Fibroblast of mammary gland (primary cell): ENCODE results near the gene FIG4.
A peak's percentile ranks its signal among the peaks of the same experiment; 100 is the strongest.

Source experiments
- DNase-seq: peaks from one replicate; pipeline ENCODE4 v3.0.0-alpha.2; 2010; ENCODE audit warnings: low read depth
- H3K4me3 ChIP-seq: 2 replicates; pipeline ENCODE4 v1.5.1; 2011; ENCODE audit warnings: low read depth, mild to moderate bottlenecking, low read length, moderate library complexity; ENCODE audit not compliant: control insufficient read depth
- TF ChIP-seq, protein P1 (sequence below): conservative IDR thresholded peaks from 2 replicates; pipeline ENCODE4 v1.5.1; 2011; ENCODE audit warnings: low read depth, low read length, inconsistent platforms; ENCODE audit not compliant: control insufficient read depth, insufficient read depth

Gene FIG4

DNA sequence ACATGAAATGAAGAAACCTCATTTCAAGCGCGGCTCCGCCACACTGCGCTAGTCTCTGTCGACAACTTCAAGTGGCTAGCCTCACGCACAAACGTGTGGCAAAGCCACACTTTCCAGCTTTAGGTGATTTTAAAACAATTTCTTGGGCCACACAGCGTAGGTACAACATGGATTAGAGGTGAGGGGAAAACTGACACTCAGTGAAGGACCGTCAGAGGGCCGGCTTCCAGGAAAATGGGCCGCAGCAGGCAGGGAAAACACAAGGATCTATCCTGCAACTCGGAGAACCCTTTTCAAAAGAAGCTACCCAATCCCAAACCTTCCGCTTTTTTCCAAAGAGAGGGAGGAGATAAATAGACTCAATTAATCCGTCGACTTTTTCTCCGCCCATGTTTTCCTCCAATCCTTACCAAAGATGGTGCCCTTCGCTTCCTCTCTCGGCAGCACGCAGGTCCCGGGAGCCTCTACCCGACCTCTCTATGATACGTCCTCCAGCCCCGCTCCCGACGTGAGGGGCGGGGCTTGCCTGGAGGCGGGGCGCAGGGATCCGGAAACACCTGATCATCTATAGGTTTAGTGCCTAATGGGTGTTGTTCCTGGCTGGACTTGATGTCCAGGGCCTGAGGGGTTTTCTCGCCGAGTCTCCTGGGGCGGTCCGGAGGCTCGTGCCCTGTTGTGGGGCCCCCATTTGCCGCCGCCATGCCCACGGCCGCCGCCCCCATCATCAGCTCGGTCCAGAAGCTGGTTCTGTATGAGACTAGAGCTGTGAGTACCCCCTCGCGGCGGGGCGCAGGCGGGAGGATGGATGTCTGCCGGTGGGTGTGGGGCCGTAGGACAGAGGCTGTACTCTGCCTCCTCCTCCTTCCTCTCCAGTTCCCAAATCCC is at the start of gene FIG4, which contains the start of gene AK9:
Gene FIG4, plus strand, starts transcription at position 560 of the 885 bp plus-strand sequence. Its CDS starts 140 bp downstream, at position 700.
Gene AK9, minus strand, starts transcription at position 466 of the 885 bp plus-strand sequence. CDS start 15,457 bp downstream, outside the sequence.
- DNase-seq, result peak; percentile 90
- TF ChIP-seq, protein P1, sequence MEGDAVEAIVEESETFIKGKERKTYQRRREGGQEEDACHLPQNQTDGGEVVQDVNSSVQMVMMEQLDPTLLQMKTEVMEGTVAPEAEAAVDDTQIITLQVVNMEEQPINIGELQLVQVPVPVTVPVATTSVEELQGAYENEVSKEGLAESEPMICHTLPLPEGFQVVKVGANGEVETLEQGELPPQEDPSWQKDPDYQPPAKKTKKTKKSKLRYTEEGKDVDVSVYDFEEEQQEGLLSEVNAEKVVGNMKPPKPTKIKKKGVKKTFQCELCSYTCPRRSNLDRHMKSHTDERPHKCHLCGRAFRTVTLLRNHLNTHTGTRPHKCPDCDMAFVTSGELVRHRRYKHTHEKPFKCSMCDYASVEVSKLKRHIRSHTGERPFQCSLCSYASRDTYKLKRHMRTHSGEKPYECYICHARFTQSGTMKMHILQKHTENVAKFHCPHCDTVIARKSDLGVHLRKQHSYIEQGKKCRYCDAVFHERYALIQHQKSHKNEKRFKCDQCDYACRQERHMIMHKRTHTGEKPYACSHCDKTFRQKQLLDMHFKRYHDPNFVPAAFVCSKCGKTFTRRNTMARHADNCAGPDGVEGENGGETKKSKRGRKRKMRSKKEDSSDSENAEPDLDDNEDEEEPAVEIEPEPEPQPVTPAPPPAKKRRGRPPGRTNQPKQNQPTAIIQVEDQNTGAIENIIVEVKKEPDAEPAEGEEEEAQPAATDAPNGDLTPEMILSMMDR, result no peak
- peak within 1 kb of the TSS; percentile 81 for H3K4me3 ChIP-seq

DNA sequence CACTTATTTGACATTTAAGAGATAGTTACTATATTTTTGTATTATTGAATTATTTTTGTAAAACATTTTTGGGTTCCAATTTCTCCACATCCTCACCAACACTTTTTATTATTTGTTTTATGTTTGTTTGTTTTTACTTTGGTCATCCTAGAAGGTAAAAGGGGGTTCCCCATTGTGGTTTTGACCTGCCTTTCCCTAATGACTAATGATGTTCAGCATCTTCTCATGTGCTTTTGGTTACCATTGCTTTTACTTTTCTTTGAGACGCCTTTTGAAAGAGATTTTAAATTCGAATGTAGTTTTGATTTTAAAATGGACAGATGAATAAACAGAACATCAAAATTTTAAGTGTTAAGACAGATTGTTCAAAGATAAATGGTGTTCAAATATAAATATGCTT is 47.0 kb upstream of the FIG4 start:
- DNase-seq, result peak; percentile 26
- TF ChIP-seq, protein P1, result no peak
- H3K4me3 ChIP-seq, result no peak overlapping the region

DNA sequence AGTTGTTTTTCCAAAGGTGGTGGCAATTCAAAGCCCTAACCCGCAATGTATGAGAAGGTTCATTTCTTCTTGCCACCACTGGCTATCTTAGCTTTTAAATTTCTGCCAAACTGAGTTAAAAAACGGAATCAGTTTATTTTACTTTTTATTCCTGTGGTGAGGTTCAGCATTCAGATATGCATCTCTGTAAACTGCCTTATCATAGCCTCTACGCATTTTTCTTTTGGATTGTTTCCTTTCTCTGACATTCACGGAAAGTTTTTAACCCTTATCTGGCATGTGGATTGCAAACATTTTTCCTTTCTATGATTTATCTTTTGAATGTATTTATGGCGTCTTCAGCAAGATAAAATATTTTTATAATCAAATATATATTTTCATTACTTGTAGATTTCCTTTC is 37.8 kb upstream of the FIG4 start:
- no peak for DNase-seq
- H3K4me3 ChIP-seq, result no peak overlapping the region
- TF ChIP-seq, protein P1, result no peak

DNA sequence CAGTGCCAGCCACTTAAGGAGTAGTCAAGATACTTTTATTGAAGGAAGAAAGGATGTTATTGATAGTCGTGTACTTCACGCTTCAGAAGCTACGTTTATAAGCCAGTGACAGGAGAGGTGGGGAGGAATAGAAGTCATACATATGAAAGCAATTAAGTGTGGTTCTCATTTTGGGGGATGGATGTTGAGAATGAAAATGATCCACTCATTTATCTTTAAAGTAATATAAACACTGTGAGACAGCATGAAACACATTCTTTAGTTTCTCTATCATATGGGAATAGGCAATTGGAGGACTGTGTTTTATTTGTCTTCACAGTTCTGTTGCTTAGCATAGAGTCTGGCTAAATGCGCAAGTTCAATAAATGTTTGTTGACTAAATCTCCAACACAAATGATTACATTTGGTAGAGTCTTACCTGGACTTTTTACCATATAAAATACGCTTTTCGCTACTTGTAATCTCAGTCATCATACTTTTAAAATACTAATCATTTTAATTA is 35.3 kb upstream of the FIG4 start:
- H3K4me3 ChIP-seq, result no peak overlapping the region
- TF ChIP-seq, protein P1, result no peak
- no peak for DNase-seq

DNA sequence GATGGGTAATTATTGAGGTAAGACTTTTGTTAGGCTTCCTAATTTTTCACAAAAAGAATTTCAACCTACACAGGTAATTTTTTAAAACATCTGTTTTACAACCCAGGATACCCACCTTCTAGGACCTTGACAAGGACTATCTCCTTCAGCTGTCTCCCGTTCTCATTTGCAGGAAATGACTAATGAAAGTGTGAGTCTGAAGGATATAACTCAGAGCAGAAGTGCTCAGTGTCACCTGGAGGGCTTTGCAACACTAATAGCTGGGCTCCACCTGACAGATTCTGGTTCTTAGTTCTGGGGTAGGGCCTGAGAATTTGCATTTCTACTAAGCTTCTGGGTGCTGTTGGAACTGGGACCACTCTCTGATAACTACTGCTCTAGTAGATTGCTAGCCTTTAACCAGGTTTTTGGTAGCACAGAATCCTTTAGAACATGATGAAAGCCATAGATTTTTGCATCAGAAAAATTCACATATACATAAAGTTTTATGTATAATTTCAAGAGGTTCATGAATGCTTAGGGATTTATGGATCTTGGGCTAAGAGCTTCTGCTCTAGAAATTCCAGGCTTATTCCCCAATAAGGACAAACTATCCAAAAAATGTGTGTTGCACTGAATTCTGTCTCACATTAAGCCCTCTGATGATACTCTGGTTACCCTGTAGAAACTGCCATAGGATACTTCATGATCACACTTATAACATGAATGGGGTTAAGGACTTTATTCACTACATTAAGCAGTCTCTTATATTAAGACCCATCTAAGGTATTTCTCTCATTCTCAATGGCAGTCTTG is 30.4 kb upstream of the FIG4 start:
- H3K4me3 ChIP-seq, result no peak overlapping the region

DNA sequence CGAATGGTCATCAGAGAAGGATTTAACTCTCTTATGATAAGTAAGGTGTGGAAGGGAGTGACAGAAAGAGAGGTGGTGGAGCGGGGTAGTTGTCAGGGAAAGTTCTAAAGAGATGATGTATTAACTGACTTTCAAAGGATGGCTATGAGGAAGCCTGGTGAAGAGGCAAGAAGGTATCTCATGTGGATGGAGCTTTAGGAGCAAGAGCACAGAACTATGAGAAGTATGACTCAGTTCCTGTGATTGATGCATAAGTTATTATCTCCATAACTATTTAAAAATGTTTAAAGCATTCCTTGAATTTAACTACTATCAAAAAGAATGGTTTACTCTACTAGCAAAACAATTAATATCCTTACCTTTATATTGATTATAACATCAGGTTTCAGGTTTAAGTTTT is 28.9 kb upstream of the FIG4 start:
- DNase-seq, result no peak
- TF ChIP-seq, protein P1, result no peak
- no peak overlapping the region for H3K4me3 ChIP-seq

More for the DNA sequence above, 30.4 kb upstream of the FIG4 start:
- TF ChIP-seq, protein P1, result no peak
- DNase-seq, result no peak
